H1 (cell line): Measurements from ENCODE around the gene RHBDF2. TPM values are rescaled to one million over a fixed set of nuclear protein-coding genes. Genes with fewer than 3 reads are reported as not detected.
A peak's percentile ranks its signal among the peaks of the same experiment; 100 is the strongest.

ENCODE experiments used
- CTCF ChIA-PET: fragments of 300-600 bp; sonication (Branson Sonifier 250); formaldehyde crosslinking; loops from one replicate; lab custom pipeline; 2021; ENCODE audit not compliant: partially characterized antibody; lab: Charles Lee
- POLR2A ChIA-PET: fragments of 300-600 bp; sonication (Branson Sonifier 250); formaldehyde crosslinking; loops from one replicate; lab custom pipeline; 2021; ENCODE audit warnings: inconsistent platforms; ENCODE audit not compliant: partially characterized antibody; lab: Charles Lee
- DNase-seq, 2 experiments: peaks; one replicate each; pipeline versions ENCODE4 v3.0.0 to v3.0.0-alpha.2; 2010 to 2022; ENCODE audit warnings: low spot score in 2 of 2, low read depth in 1 of 2, mixed read lengths in 1 of 2
- FAIRE-seq: peaks from 2 replicates; lab custom pipeline; 2011; peaks lifted over from hg19 to GRCh38; lab: Jason Lieb, UNC
- H2AFZ ChIP-seq: 2 replicates; pipeline ENCODE4 v1.8.1; 2012; ENCODE audit warnings: low read length, inconsistent platforms
- H2AK5ac ChIP-seq: 2 replicates; pipeline ENCODE4 v1.6.1; 2013; ENCODE audit warnings: low read depth, low read length
- H2BK120ac ChIP-seq: replicated peaks from 2 replicates; pipeline ENCODE3; 2013; ENCODE audit warnings: low read depth, low read length, inconsistent platforms
- H2BK12ac ChIP-seq: 2 replicates; pipeline ENCODE4 v1.6.1; 2013; ENCODE audit warnings: low read depth, low read length
- H2BK15ac ChIP-seq: 2 replicates; pipeline ENCODE4 v1.6.1; 2013; ENCODE audit warnings: low read length
- H2BK20ac ChIP-seq: 2 replicates; pipeline ENCODE4 v1.6.1; 2013; ENCODE audit warnings: low read length
- H2BK5ac ChIP-seq: 2 replicates; pipeline ENCODE4 v1.6.1; 2013; ENCODE audit warnings: low read depth, low read length
- H3K14ac ChIP-seq: 2 replicates; pipeline ENCODE4 v1.6.1; 2013; ENCODE audit warnings: inconsistent platforms; ENCODE audit not compliant: insufficient read length
- H3K18ac ChIP-seq: 2 replicates; pipeline ENCODE4 v1.6.1; 2013; ENCODE audit warnings: low read length; ENCODE audit errors: extremely low read depth
- H3K23ac ChIP-seq: 2 replicates; pipeline ENCODE4 v1.6.1; 2013; ENCODE audit warnings: inconsistent platforms; ENCODE audit not compliant: insufficient read length
- H3K23me2 ChIP-seq: 2 replicates; pipeline ENCODE4 v1.6.1; 2013; ENCODE audit warnings: low read depth, low read length
- H3K27ac ChIP-seq: 2 replicates; pipeline ENCODE4 v1.6.1; 2011; ENCODE audit warnings: low read depth, low read length, inconsistent platforms
- H3K27me3 ChIP-seq, 4 experiments: replicated peaks in 1 of 4; 1 replicate in 1 of 4; 2 replicates in 3 of 4; pipeline versions ENCODE4 v1.6.1 to v1.8.1; 2011 to 2013; ENCODE audit warnings: low read length in 3 of 4, mild to moderate bottlenecking in 3 of 4, inconsistent platforms in 2 of 4, mixed read lengths in 2 of 4, moderate library complexity in 1 of 4; ENCODE audit not compliant: control insufficient read depth in 3 of 4, insufficient read depth in 3 of 4; ENCODE audit errors: extremely low read depth in 1 of 4
- H3K36me3 ChIP-seq, 4 experiments: 2 replicates each; pipeline versions ENCODE4 v1.6.1 to v1.8.1; 2011 to 2013; ENCODE audit warnings: mild to moderate bottlenecking in 4 of 4, low read length in 3 of 4, moderate library complexity in 2 of 4, control low read depth in 1 of 4, inconsistent platforms in 1 of 4; ENCODE audit not compliant: insufficient read depth in 4 of 4, control insufficient read depth in 2 of 4
- H3K4ac ChIP-seq: replicated peaks from 2 replicates; pipeline ENCODE3; 2013; ENCODE audit warnings: low read length, low read depth, mixed read lengths, inconsistent platforms; ENCODE audit not compliant: insufficient read length
- H3K4me1 ChIP-seq, 4 experiments: replicated peaks in 1 of 4; 1 replicate in 1 of 4; 2 replicates in 3 of 4; pipeline versions ENCODE4 v1.6.1 to v1.8.1; 2011 to 2013; ENCODE audit warnings: low read length in 3 of 4, inconsistent platforms in 2 of 4, mixed read lengths in 1 of 4; ENCODE audit not compliant: insufficient read depth in 4 of 4, control insufficient read depth in 3 of 4
- H3K4me2 ChIP-seq, 2 experiments: 2 replicates each; pipeline versions ENCODE4 v1.6.1 to v1.8.1; 2011 to 2013; ENCODE audit warnings: low read depth in 2 of 2, low read length in 2 of 2, control low read depth in 1 of 2, inconsistent platforms in 1 of 2, mild to moderate bottlenecking in 1 of 2; ENCODE audit not compliant: insufficient read depth in 1 of 2
- H3K4me3 ChIP-seq, 4 experiments: fragments of 200-600, 300-600 bp in 1 of 4; sonication (generic), shearing (Covaris generic), sonication (Bioruptor Twin) in 1 of 4; 2 replicates each; pipeline versions ENCODE4 v1.5.1 to v1.8.1; 2011 to 2016; ENCODE audit warnings: low read length in 4 of 4, low read depth in 3 of 4, control low read depth in 2 of 4, inconsistent platforms in 2 of 4, mild to moderate bottlenecking in 2 of 4, mixed read lengths in 1 of 4, moderate library complexity in 1 of 4; ENCODE audit not compliant: insufficient read depth in 2 of 4; ENCODE audit errors: extremely low read depth in 1 of 4
- H3K56ac ChIP-seq: replicated peaks from 2 replicates; pipeline ENCODE3; 2013; ENCODE audit warnings: low read depth, mild to moderate bottlenecking, mixed read lengths, low read length, inconsistent platforms; ENCODE audit not compliant: insufficient read length
- H3K79me1 ChIP-seq: 2 replicates; pipeline ENCODE4 v1.6.1; 2013; ENCODE audit warnings: low read depth, low read length, control low read depth
- H3K79me2 ChIP-seq, 2 experiments: 2 replicates each; pipeline versions ENCODE4 v1.6.1 to v1.8.1; 2012 to 2013; ENCODE audit warnings: low read length in 2 of 2, mild to moderate bottlenecking in 2 of 2, inconsistent platforms in 1 of 2; ENCODE audit not compliant: insufficient read depth in 2 of 2, control insufficient read depth in 1 of 2
- H3K9ac ChIP-seq, 4 experiments: replicated peaks in 1 of 4; 1 replicate in 1 of 4; 2 replicates in 3 of 4; pipeline versions ENCODE4 v1.6.1 to v1.8.1; 2011 to 2013; ENCODE audit warnings: low read depth in 3 of 4, low read length in 3 of 4, control low read depth in 2 of 4, mild to moderate bottlenecking in 2 of 4, moderate library complexity in 2 of 4, inconsistent platforms in 1 of 4; ENCODE audit errors: extremely low read depth in 1 of 4
- H3K9me3 ChIP-seq, 2 experiments: 2 replicates each; pipeline versions ENCODE4 v1.6.1 to v1.8.1; 2012 to 2013; ENCODE audit warnings: mild to moderate bottlenecking in 2 of 2, moderate library complexity in 2 of 2, control low read depth in 1 of 2, inconsistent platforms in 1 of 2, low read depth in 1 of 2, low read length in 1 of 2, mixed read lengths in 1 of 2; ENCODE audit not compliant: insufficient read depth in 2 of 2
- H4K20me1 ChIP-seq, 2 experiments: replicated peaks in 1 of 2; 2 replicates each; pipeline versions ENCODE3 to v1.8.1; 2011 to 2013; ENCODE audit warnings: inconsistent platforms in 2 of 2, low read length in 2 of 2, mild to moderate bottlenecking in 1 of 2; ENCODE audit not compliant: insufficient read depth in 2 of 2, control insufficient read depth in 1 of 2
- H4K5ac ChIP-seq: 2 replicates; pipeline ENCODE4 v1.6.1; 2013; ENCODE audit warnings: low read length, low read depth, mixed read lengths, inconsistent platforms; ENCODE audit not compliant: insufficient read length
- H4K8ac ChIP-seq: 2 replicates; pipeline ENCODE4 v1.8.0; 2013; ENCODE audit warnings: mild to moderate bottlenecking, moderate library complexity, low read length, inconsistent platforms; ENCODE audit not compliant: insufficient read depth; ENCODE audit errors: extremely low read depth
- H4K91ac ChIP-seq: replicated peaks from 2 replicates; pipeline ENCODE3; 2013; ENCODE audit warnings: low read length, mixed read lengths, inconsistent platforms; ENCODE audit not compliant: insufficient read length
- BACH1 ChIP-seq: IDR thresholded peaks from 2 replicates; pipeline ENCODE4 v1.6.1; 2012; ENCODE audit warnings: low read length, improper control_type of control experiment
- BCL11A ChIP-seq, 2 experiments: IDR thresholded peaks; one replicate each; pipeline ENCODE4 v1.6.1; 2011; ENCODE audit warnings: low read depth in 2 of 2, low read length in 2 of 2, mild to moderate bottlenecking in 2 of 2
- BRCA1 ChIP-seq: IDR thresholded peaks from 2 replicates; pipeline ENCODE4 v1.6.1; 2012; ENCODE audit warnings: low read depth, low read length, improper control_type of control experiment
- CBX5 ChIP-seq: fragments of 300-800, 300-1000 bp; sonication (generic); IDR thresholded peaks from 2 replicates; pipeline ENCODE4 v1.7.1; 2016; ENCODE audit warnings: antibody characterized with exemption, low read length, low read depth
- SIN3A ChIP-seq, 2 experiments: IDR thresholded peaks in 1 of 2; conservative IDR thresholded peaks in 1 of 2; 2 replicates each; pipeline ENCODE4 v1.6.1; 2011 to 2012; ENCODE audit warnings: low read length in 2 of 2, improper control_type of control experiment in 1 of 2, low read depth in 1 of 2, mild to moderate bottlenecking in 1 of 2
- SUZ12 ChIP-seq: fragments of 200-600 bp; sonication (generic); IDR thresholded peaks from 2 replicates; pipeline ENCODE4 v1.6.1; 2012; ENCODE audit warnings: mild to moderate bottlenecking, inconsistent platforms, low read length, moderate library complexity, mixed read lengths
- WGBS, 2 experiments: shearing (Covaris generic) in 1 of 2; methylation state at CpG; one replicate each; pipeline versions ENCODE4 v1.1.6 to v1.1.7; 2013 to 2015; ENCODE audit warnings: low lambda C conversion rate in 2 of 2, mixed read lengths in 2 of 2, inconsistent platforms in 1 of 2, low coverage in 1 of 2, missing lambda C conversion rate in 1 of 2; ENCODE audit not compliant: insufficient replicate concordance in 2 of 2, insufficient coverage in 1 of 2, insufficient read length in 1 of 2; ENCODE audit errors: extremely low coverage in 1 of 2, missing lambda C conversion rate in 1 of 2; 5-methylcytosine and 5-hydroxymethylcytosine counted together
- polyA plus RNA-seq, 7 experiments: library from polyadenylated mRNA; depleted of rRNA in 3 of 7; stranded (reverse) in 5 of 7; unstranded in 2 of 7; fragments of >200 nt in 5 of 7; fragments of 200-250 nt in 2 of 7; gene quantifications; 1 replicate in 5 of 7; 2 replicates in 1 of 7; 4 replicates in 1 of 7; pipeline versions ENCODE4 v1.2.1 to v1.2.3, GENCODE V29; 2011 to 2013; ENCODE audit warnings: missing spikeins in 2 of 7, mixed read lengths in 2 of 7
- total RNA-seq: library from RNA; stranded (reverse); fragmentation: NEBNext Ultra II Directional; extraction: Animal tissue kit (Norgen Biotek cat#: 25700); gene quantifications from 2 replicates; pipeline ENCODE4 v1.2.1, GENCODE V29; 2021
- TF ChIP-seq, protein P1 (sequence below): IDR thresholded peaks from 2 replicates; pipeline ENCODE4 v1.6.1; 2011; ENCODE audit warnings: low read depth, mild to moderate bottlenecking, low read length; ENCODE audit not compliant: insufficient read depth

Gene RHBDF2
- total and polyA plus RNA-seq, 2 of the 8 experiments (the other 6 are each of a cell fraction or from before 2014, with no cell fraction given): 21.2 to 25.9 TPM

DNA sequence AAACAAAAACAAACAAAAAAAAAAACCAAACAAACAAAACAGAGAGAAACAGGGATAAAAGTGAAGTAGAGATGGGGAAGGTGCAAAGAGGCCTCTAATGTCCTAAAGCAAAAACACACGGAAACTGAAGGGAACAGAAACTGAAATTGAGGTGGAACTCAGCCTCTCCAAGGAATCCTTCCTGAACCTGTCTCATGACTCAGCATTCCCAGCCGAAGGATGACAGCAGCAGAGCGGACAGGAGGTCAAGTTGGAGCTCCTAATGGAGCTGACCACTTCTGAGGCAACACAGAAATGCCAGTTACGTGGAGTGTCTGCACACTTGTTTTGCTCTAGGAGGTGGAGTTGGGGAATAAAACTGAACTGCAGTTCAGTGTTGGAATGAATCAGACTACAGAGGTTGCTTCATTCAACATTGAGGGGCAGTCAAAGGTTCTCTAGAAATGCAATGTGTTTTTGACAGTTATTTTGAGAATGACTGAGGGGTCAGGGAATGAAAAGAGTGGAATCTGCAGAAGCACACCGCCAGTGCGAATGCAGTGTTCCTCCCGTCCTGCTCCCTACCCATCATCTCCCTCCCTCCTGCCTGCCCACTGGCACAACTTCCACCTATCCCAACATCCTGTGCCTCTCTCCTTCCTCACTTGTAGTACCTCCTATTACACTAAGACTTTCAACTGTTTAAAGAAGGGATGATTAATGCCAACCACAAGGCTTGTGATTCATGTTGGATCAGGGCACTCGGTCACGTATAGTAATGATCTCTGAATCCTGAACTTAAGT lies 54.6 kb downstream of the RHBDF2 start:
- Histone ChIP-seq H4K8ac (no peak overlapping the region; the same call in 1 of the 2 replicates), H3K9ac (no peak overlapping the region), H3K36me3 (no peaks in the 10 kb centered on the region), H4K5ac (no peak overlapping the region), H2AK5ac (no peak overlapping the region), H2BK5ac (peak overlapping the region; percentile 81; the same call in 1 of the 2 replicates), H3K9me3 (no peaks in the 10 kb centered on the region), H2BK20ac (0 out of 2 replicates have a peak overlapping the region, but pooled peaks have one; percentile 10), H4K91ac (peak overlapping the region; percentile 12), H3K79me2 (peaks cover 40 to 93% of the 10 kb centered on the region in 2 experiments), H2BK120ac (no peak overlapping the region), H3K4ac (peak overlapping the region; percentile 23), H3K18ac (peak overlapping the region; percentile 39; the same call in 1 of the 2 replicates), H3K27ac (no peak overlapping the region), H3K23ac (no peak overlapping the region), H3K56ac (no peak overlapping the region), H3K23me2 (no peaks in the 10 kb centered on the region), H3K4me1 (peaks cover 33 to 63% (median 58%) of the 10 kb centered on the region in 4 experiments), H4K20me1 (peaks cover 19 to 34% of the 10 kb centered on the region in 2 experiments), H3K27me3 (no peaks in the 10 kb centered on the region), H3K4me3 (peak overlapping the region in 1 of 4 experiments; percentile 31; a peak in 3 of 8 replicates), H2BK12ac (no peak overlapping the region), H2BK15ac (no peak overlapping the region), H2AFZ (no peak overlapping the region), H3K4me2 (peak overlapping the region; percentile 35 to 56; a peak in 3 of 4 replicates), H3K79me1 (peaks cover 14% of the 10 kb centered on the region), H3K14ac (no peak overlapping the region)
- 66% methylated on average over 9 of the region's 9 CpGs; no CpG with 5 or more reads in 1 of the 2 experiments for WGBS, 2 experiments
- ChIA-PET POLR2A (interaction anchor here (1.7 kb wide), 1 partner anchor 12 kb away, joined by 5 read pairs; no protein-coding TSS in a partner anchor), CTCF (interaction anchor here (1.8 to 4.7 kb wide), 5 partner anchors 12 to 39 kb away, joined by 4 to 20 read pairs (median 13); no protein-coding TSS in a partner anchor)
- FAIRE-seq (no peak), DNase-seq (no peak)
- no peak for TF ChIP-seq BCL11A (IDR thresholded peaks at IDR 0.05; ENCODE audit: low read depth in 2 of 2, low read length in 2 of 2)
- TF ChIP-seq SIN3A (conservative IDR thresholded peaks at IDR 0.05 in 1 of 2, IDR thresholded peaks at IDR 0.05 in 1 of 2; ENCODE audit: low read depth in 1 of 2, low read length in 2 of 2): peak in 1 of 2 experiments; percentile 45; a peak in 2 of 4 replicates
- TF ChIP-seq BACH1: peak; percentile 99
- TF ChIP-seq CBX5: no peak
- no peak for TF ChIP-seq SUZ12
- TF ChIP-seq, protein P1, sequence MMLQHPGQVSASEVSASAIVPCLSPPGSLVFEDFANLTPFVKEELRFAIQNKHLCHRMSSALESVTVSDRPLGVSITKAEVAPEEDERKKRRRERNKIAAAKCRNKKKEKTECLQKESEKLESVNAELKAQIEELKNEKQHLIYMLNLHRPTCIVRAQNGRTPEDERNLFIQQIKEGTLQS: no peak
- no peak for TF ChIP-seq BRCA1
